ENCODE measurements around the gene FAM89A. TPM values are rescaled to one million over a fixed set of nuclear protein-coding genes. Genes with fewer than 3 reads are reported as not detected.

The FAM89A gene
- total and polyA plus RNA-seq, 9 of the 15 experiments (the other 6 are each of a cell fraction or from before 2014, with no cell fraction given): 8.7 to 66.2 (median 43.3) TPM

DNA sequence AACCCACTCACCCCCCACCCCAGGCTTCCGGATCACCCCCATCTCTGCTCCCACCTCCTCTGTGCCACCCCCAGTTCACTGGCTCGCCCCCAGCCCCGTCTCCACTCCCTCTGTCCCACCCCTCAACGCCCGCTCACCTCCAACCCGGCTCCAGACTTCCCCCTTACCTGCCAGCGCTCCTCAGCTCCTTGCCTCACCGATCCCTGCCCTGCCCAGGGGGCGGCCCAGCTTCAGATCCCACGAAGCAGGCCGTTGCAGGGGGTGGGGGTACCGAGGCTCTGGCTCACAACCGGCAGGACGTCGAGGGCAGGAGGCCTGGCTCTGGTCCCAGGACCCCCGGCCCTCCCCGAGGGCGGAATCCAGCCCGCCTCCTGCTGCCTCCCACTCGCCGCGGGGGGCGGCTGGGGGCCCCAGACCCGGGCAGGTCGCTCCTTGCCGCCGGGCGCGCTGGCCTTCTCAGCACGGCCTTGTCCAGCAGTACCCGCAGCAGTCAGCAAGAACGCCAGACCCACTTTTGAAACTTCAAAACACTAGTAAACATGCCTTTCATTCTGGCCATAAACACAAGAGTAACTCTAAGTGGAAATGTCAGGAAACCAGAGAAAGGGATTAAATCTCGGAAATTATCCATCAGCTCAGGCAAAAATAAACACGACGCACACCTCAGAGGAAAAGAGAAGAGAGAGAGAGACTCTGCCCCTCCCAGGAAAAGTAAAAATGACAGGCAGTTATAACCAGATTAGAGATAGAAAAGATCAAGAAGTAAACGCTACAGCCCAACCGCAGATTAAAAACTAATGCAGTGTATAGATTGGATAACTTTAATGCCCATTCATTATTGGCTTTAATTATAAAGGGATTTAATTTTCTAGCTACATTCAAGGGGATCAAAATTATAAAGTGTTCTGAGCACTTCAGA lies 1.0 kb upstream of the FAM89A start (continued):
- TF ChIP-seq GATA2 (CRISPR knock-in tag; IDR thresholded peaks at IDR 0.05) (no peak), ZNF696 (CRISPR knock-in tag; conservative IDR thresholded peaks at IDR 0.05) (no peak), ZEB2 (IDR thresholded peaks at IDR 0.05) (peak; percentile 18; the same call in 1 of the 2 replicates), NBN (IDR thresholded peaks at IDR 0.05; ENCODE audit: low read depth) (0 out of 2 replicates have a peak, but pooled peaks have one; percentile 25), FOXJ2 (tag; IDR thresholded peaks at IDR 0.05) (no peak), MIER1 (IDR thresholded peaks at IDR 0.05; ENCODE audit: low read depth) (no peak), ILF3 (IDR thresholded peaks at IDR 0.05; ENCODE audit: borderline replicate concordance) (no peak), WHSC1 (IDR thresholded peaks at IDR 0.05; ENCODE audit: low read length) (no peak), MCM2 (IDR thresholded peaks at IDR 0.05; ENCODE audit: low read depth) (no peak), ZNF175 (CRISPR knock-in tag; IDR thresholded peaks at IDR 0.05; ENCODE audit: low read depth) (no peak), SMAD4 (CRISPR knock-in tag; conservative IDR thresholded peaks at IDR 0.05) (peak; percentile 66), ZNF445 (CRISPR knock-in tag; IDR thresholded peaks at IDR 0.05; ENCODE audit: low read depth) (no peak), MEIS2 (IDR thresholded peaks at IDR 0.05; ENCODE audit: partially characterized antibody) (peak; percentile 20), PTRF (tag; IDR thresholded peaks at IDR 0.05) (no peak)
- TF ChIP-seq, protein P1, sequence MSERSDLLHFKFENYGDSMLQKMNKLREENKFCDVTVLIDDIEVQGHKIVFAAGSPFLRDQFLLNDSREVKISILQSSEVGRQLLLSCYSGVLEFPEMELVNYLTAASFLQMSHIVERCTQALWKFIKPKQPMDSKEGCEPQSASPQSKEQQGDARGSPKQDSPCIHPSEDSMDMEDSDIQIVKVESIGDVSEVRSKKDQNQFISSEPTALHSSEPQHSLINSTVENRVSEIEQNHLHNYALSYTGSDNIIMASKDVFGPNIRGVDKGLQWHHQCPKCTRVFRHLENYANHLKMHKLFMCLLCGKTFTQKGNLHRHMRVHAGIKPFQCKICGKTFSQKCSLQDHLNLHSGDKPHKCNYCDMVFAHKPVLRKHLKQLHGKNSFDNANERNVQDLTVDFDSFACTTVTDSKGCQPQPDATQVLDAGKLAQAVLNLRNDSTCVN (CRISPR knock-in tag; IDR thresholded peaks at IDR 0.05): no peak
- TF ChIP-seq, protein P2, sequence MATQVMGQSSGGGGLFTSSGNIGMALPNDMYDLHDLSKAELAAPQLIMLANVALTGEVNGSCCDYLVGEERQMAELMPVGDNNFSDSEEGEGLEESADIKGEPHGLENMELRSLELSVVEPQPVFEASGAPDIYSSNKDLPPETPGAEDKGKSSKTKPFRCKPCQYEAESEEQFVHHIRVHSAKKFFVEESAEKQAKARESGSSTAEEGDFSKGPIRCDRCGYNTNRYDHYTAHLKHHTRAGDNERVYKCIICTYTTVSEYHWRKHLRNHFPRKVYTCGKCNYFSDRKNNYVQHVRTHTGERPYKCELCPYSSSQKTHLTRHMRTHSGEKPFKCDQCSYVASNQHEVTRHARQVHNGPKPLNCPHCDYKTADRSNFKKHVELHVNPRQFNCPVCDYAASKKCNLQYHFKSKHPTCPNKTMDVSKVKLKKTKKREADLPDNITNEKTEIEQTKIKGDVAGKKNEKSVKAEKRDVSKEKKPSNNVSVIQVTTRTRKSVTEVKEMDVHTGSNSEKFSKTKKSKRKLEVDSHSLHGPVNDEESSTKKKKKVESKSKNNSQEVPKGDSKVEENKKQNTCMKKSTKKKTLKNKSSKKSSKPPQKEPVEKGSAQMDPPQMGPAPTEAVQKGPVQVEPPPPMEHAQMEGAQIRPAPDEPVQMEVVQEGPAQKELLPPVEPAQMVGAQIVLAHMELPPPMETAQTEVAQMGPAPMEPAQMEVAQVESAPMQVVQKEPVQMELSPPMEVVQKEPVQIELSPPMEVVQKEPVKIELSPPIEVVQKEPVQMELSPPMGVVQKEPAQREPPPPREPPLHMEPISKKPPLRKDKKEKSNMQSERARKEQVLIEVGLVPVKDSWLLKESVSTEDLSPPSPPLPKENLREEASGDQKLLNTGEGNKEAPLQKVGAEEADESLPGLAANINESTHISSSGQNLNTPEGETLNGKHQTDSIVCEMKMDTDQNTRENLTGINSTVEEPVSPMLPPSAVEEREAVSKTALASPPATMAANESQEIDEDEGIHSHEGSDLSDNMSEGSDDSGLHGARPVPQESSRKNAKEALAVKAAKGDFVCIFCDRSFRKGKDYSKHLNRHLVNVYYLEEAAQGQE (IDR thresholded peaks at IDR 0.05; ENCODE audit: borderline replicate concordance): peak; percentile 54; the same call in 1 of the 2 replicates
- TF ChIP-seq, protein P2 (CRISPR knock-in tag; IDR thresholded peaks at IDR 0.05; ENCODE audit: low read depth): 0 out of 2 replicates have a peak, but pooled peaks have one; percentile 33

Data from K562 (cell line).